Liver (tissue), 9 donors: ENCODE measurements around the gene OTOF. TPM values are rescaled to one million over a fixed set of nuclear protein-coding genes. Genes with fewer than 3 reads are reported as not detected.

ENCODE experiments used
- DNase-seq: peaks from one replicate; pipeline ENCODE4 v3.0.0-alpha.2; 2017; ENCODE audit warnings: low spot score
- H3K27ac ChIP-seq, 2 donors: one replicate each; pipeline ENCODE4 v1.7.0; 2013; ENCODE audit warnings: inconsistent platforms in 2 of 2, low read length in 2 of 2, control low read depth in 1 of 2, low read depth in 1 of 2, mild to moderate bottlenecking in 1 of 2
- H3K27me3 ChIP-seq, 4 donors: one replicate each; pipeline versions ENCODE4 v1.6.1 to v1.7.0; 2013; ENCODE audit warnings: low read length in 3 of 4, inconsistent platforms in 1 of 4, mild to moderate bottlenecking in 1 of 4, moderate library complexity in 1 of 4; ENCODE audit not compliant: control insufficient read depth in 4 of 4, insufficient read depth in 4 of 4
- H3K36me3 ChIP-seq, 4 donors: one replicate each; pipeline versions ENCODE4 v1.6.1 to v1.7.0; 2013; ENCODE audit warnings: low read length in 3 of 4, mild to moderate bottlenecking in 3 of 4, low read depth in 1 of 4, moderate library complexity in 1 of 4; ENCODE audit not compliant: control insufficient read depth in 4 of 4, insufficient read depth in 3 of 4
- H3K4me1 ChIP-seq, 4 donors: one replicate each; pipeline versions ENCODE4 v1.6.1 to v1.7.0; 2013; ENCODE audit warnings: low read length in 3 of 4, mild to moderate bottlenecking in 3 of 4, moderate library complexity in 1 of 4; ENCODE audit not compliant: control insufficient read depth in 4 of 4, insufficient read depth in 4 of 4
- H3K4me3 ChIP-seq, 3 donors: one replicate each; pipeline versions ENCODE4 v1.6.1 to v1.7.0; 2013; ENCODE audit warnings: low read length in 3 of 3, control low read depth in 1 of 3, low read depth in 1 of 3, mild to moderate bottlenecking in 1 of 3
- H3K9ac ChIP-seq, 2 donors: one replicate each; pipeline ENCODE4 v1.7.0; 2013; ENCODE audit warnings: low read length in 2 of 2, mild to moderate bottlenecking in 2 of 2, moderate library complexity in 2 of 2, control low read depth in 1 of 2, low read depth in 1 of 2
- H3K9me3 ChIP-seq, 4 donors: one replicate each; pipeline versions ENCODE4 v1.6.1 to v1.7.0; 2013; ENCODE audit warnings: low read length in 3 of 4; ENCODE audit not compliant: control insufficient read depth in 4 of 4
- ATF3 ChIP-seq: IDR thresholded peaks from 2 replicates; pipeline ENCODE4 v1.6.1; 2016; ENCODE audit warnings: antibody characterized with exemption
- CTCF ChIP-seq: fragments of 150-350 bp; IDR thresholded peaks from 2 replicates; pipeline ENCODE4 v1.5.1; 2017; ENCODE audit warnings: improper control_type of control experiment, low read depth, low read length; ENCODE audit not compliant: missing input control
- EGR1 ChIP-seq, 2 donors: IDR thresholded peaks; 2 replicates each; pipeline ENCODE4 v1.6.1; 2016 to 2018; ENCODE audit warnings: antibody characterized with exemption in 2 of 2, low read depth in 2 of 2
- FOXA1 ChIP-seq: IDR thresholded peaks from 2 replicates; pipeline ENCODE4 v1.6.1; 2016; ENCODE audit warnings: antibody characterized with exemption
- FOXA2 ChIP-seq: IDR thresholded peaks from 2 replicates; pipeline ENCODE4 v1.6.1; 2016; ENCODE audit warnings: antibody characterized with exemption
- GABPA ChIP-seq, 2 donors: IDR thresholded peaks in 1 of 2; conservative IDR thresholded peaks in 1 of 2; 2 replicates each; pipeline ENCODE4 v1.6.1; 2016; ENCODE audit warnings: antibody characterized with exemption in 2 of 2, mild to moderate bottlenecking in 1 of 2, moderate library complexity in 1 of 2
- HNF4A ChIP-seq, 2 donors: conservative IDR thresholded peaks; 2 replicates each; pipeline ENCODE4 v1.6.1; 2016; ENCODE audit warnings: antibody characterized with exemption in 2 of 2, mild to moderate bottlenecking in 2 of 2
- HNF4G ChIP-seq: IDR thresholded peaks from 2 replicates; pipeline ENCODE4 v1.6.1; 2016; ENCODE audit warnings: antibody characterized with exemption
- JUND ChIP-seq, 2 donors: IDR thresholded peaks; 2 replicates each; pipeline ENCODE4 v1.6.1; 2016; ENCODE audit warnings: antibody characterized with exemption in 2 of 2
- MAX ChIP-seq: IDR thresholded peaks from 2 replicates; pipeline ENCODE4 v1.6.1; 2016; ENCODE audit warnings: antibody characterized with exemption
- NR2F2 ChIP-seq: IDR thresholded peaks from 2 replicates; pipeline ENCODE4 v1.6.1; 2016; ENCODE audit warnings: antibody characterized with exemption
- RAD21 ChIP-seq, 2 donors: IDR thresholded peaks; 2 replicates each; pipeline ENCODE4 v1.6.1; 2016; ENCODE audit warnings: antibody characterized with exemption in 2 of 2, mild to moderate bottlenecking in 2 of 2
- REST ChIP-seq: IDR thresholded peaks from 2 replicates; pipeline ENCODE4 v1.6.1; 2016; ENCODE audit warnings: antibody characterized with exemption, mild to moderate bottlenecking
- RXRA ChIP-seq, 2 donors: IDR thresholded peaks; 2 replicates each; pipeline ENCODE4 v1.6.1; 2017 to 2018; ENCODE audit warnings: antibody characterized with exemption in 2 of 2, mild to moderate bottlenecking in 1 of 2
- SP1 ChIP-seq: IDR thresholded peaks from 2 replicates; pipeline ENCODE4 v1.6.1; 2018; ENCODE audit warnings: antibody characterized with exemption, mild to moderate bottlenecking
- TAF1 ChIP-seq: conservative IDR thresholded peaks from 2 replicates; pipeline ENCODE4 v1.6.1; 2016; ENCODE audit warnings: antibody characterized with exemption, mild to moderate bottlenecking
- YY1 ChIP-seq: IDR thresholded peaks from 2 replicates; pipeline ENCODE4 v1.6.1; 2016; ENCODE audit warnings: antibody characterized with exemption, mild to moderate bottlenecking
- ZBTB33 ChIP-seq: IDR thresholded peaks from 2 replicates; pipeline ENCODE4 v1.6.1; 2016; ENCODE audit warnings: antibody characterized with exemption
- WGBS: extraction: QIAGEN DNeasy Blood & Tissue Kit; methylation state at CpG from one replicate; pipeline ENCODE4 v1.1.7; 2013; 5-methylcytosine and 5-hydroxymethylcytosine counted together
- polyA plus RNA-seq, 2 donors: library from polyadenylated mRNA; stranded (reverse) in 1 of 2; unstranded in 1 of 2; fragments of 200-250 nt in 1 of 2; fragments of >200 nt in 1 of 2; fragmentation: Nextera tagmentation in 1 of 2; extraction: Ambion mirVana in 1 of 2; gene quantifications; one replicate each; pipeline versions ENCODE4 v1.2.1 to v1.2.3, GENCODE V29; 2013 to 2015
- total RNA-seq, 2 donors: library from RNA; depleted of rRNA; stranded (reverse); fragments of >200 nt; gene quantifications; one replicate each; pipeline ENCODE4 v1.2.3, GENCODE V29; 2014
- donor health status: healthy.
- donor health status: healthy.
- donor health status: healthy.
- donor health status: healthy.
- donor health status: healthy.

The OTOF gene
- total and polyA plus RNA-seq, 4 donors, result 0.06 to 0.28 (median 0.07) TPM; not detected in 1

GRCh38 chr2:26442301-26442700 lies 35.6 kb downstream of the OTOF start:
- Histone ChIP-seq H3K27ac (no peak overlapping the region), H3K36me3 (no peaks in the 10 kb centered on the region), H3K9ac (no peak overlapping the region), H3K4me1 (no peaks in the 10 kb centered on the region), H3K9me3 (no peaks in the 10 kb centered on the region), H3K27me3 (no peaks in the 10 kb centered on the region), H3K4me3 (no peak overlapping the region)
- no peak for DNase-seq
- 94% methylated on average over 2 of the region's 2 CpGs for WGBS
- TF ChIP-seq RXRA (IDR thresholded peaks at IDR 0.05) (no peak), RAD21 (IDR thresholded peaks at IDR 0.05) (no peak), TAF1 (no peak), FOXA2 (no peak), HNF4A (conservative IDR thresholded peaks at IDR 0.05) (no peak), REST (no peak), MAX (no peak)

- TF ChIP-seq JUND (IDR thresholded peaks at IDR 0.05) (no peak), ATF3 (no peak), GABPA (IDR thresholded peaks at IDR 0.05 in 1 of 2, conservative IDR thresholded peaks at IDR 0.05 in 1 of 2) (no peak), HNF4A (conservative IDR thresholded peaks at IDR 0.05) (no peak), NR2F2 (no peak), CTCF (no peak), SP1 (no peak), RXRA (IDR thresholded peaks at IDR 0.05) (no peak), FOXA1 (no peak), ZBTB33 (no peak), YY1 (no peak), TAF1 (no peak), EGR1 (IDR thresholded peaks at IDR 0.05; ENCODE audit: low read depth in 2 of 2) (no peak), MAX (no peak), FOXA2 (no peak), RAD21 (IDR thresholded peaks at IDR 0.05) (no peak), REST (no peak), HNF4G (no peak)
- no peak overlapping the region for H3K27ac ChIP-seq
- no peaks in the 10 kb centered on the region for H3K9me3 ChIP-seq
- H3K36me3 ChIP-seq, result no peaks in the 10 kb centered on the region
- 76% methylated on average over 5 of the region's 5 CpGs for WGBS
- no peak overlapping the region for H3K9ac ChIP-seq
- H3K4me1 ChIP-seq, result no peaks in the 10 kb centered on the region
- no peaks in the 10 kb centered on the region for H3K27me3 ChIP-seq
- H3K4me3 ChIP-seq, result no peak overlapping the region
- DNase-seq, result no peak
Measured at GRCh38 chr2:26438926-26439325, 39.0 kb downstream of the OTOF start.
